Vagina (tissue), 2 donors: ENCODE data around the gene PDIA5. TPM values are rescaled to one million over a fixed set of nuclear protein-coding genes. Genes with fewer than 3 reads are reported as not detected.
A peak's percentile ranks its signal among the peaks of the same experiment; 100 is the strongest.

Experiments
- DNase-seq, 2 donors: peaks; one replicate each; pipeline ENCODE4 v3.0.0-alpha.2; 2017; ENCODE audit errors: extremely low spot score in 2 of 2
- H3K27ac ChIP-seq: fragments of 200-600 bp; sonication (generic); one replicate; pipeline ENCODE4 v1.5.1; 2019
- H3K27me3 ChIP-seq: fragments of 200-600 bp; sonication (generic); one replicate; pipeline ENCODE4 v1.5.1; 2019
- H3K36me3 ChIP-seq, 2 donors: fragments of 200-600 bp; sonication (generic); one replicate each; pipeline ENCODE4 v1.5.1; 2017 to 2019
- H3K4me1 ChIP-seq: fragments of 200-600 bp; sonication (generic); one replicate; pipeline ENCODE4 v1.5.1; 2019
- H3K4me3 ChIP-seq, 2 donors: fragments of 200-600 bp; sonication (generic); 1 replicate in 1 of 2; 2 replicates in 1 of 2; pipeline ENCODE4 v1.5.1; 2016 to 2019
- H3K9me3 ChIP-seq: fragments of 200-600 bp; sonication (generic); one replicate; pipeline ENCODE4 v1.5.1; 2019
- POLR2A ChIP-seq, 2 donors: fragments of 450-650 bp; IDR thresholded peaks; one replicate each; pipeline ENCODE4 v1.6.1; 2017; ENCODE audit warnings: antibody characterized with exemption in 2 of 2, mild to moderate bottlenecking in 2 of 2, moderate library complexity in 2 of 2
- POLR2AphosphoS5 ChIP-seq, 2 donors: sonication (generic); formaldehyde crosslinking; IDR thresholded peaks; one replicate each; pipeline ENCODE4 v1.9.0; 2017; ENCODE audit warnings: antibody characterized with exemption in 2 of 2, mild to moderate bottlenecking in 2 of 2, low read depth in 1 of 2; ENCODE audit not compliant: insufficient read depth in 1 of 2
- intact Hi-C: fragments of 100-400 bp; cut with DNase I; formaldehyde crosslinking; loops from one replicate; pipeline ENCODE4 v1.15.1; 2023
- total RNA-seq: library from RNA; depleted of rRNA; stranded (reverse); fragments of >200 nt; gene quantifications from one replicate; pipeline ENCODE4 v1.2.3, GENCODE V29; 2016
- TF ChIP-seq, protein P1 (sequence below), 3 experiments: fragments of 450-650 bp in 2 of 3; fragments of 200-600 bp in 1 of 3; sonication (generic) in 1 of 3; IDR thresholded peaks; one replicate each; pipeline ENCODE4 v1.5.1; 2017 to 2019; ENCODE audit warnings: antibody characterized with exemption in 3 of 3, mild to moderate bottlenecking in 2 of 3, moderate library complexity in 2 of 3

Gene PDIA5
- total RNA-seq, 1 donor from 2014 or later: 18.9 TPM

DNA sequence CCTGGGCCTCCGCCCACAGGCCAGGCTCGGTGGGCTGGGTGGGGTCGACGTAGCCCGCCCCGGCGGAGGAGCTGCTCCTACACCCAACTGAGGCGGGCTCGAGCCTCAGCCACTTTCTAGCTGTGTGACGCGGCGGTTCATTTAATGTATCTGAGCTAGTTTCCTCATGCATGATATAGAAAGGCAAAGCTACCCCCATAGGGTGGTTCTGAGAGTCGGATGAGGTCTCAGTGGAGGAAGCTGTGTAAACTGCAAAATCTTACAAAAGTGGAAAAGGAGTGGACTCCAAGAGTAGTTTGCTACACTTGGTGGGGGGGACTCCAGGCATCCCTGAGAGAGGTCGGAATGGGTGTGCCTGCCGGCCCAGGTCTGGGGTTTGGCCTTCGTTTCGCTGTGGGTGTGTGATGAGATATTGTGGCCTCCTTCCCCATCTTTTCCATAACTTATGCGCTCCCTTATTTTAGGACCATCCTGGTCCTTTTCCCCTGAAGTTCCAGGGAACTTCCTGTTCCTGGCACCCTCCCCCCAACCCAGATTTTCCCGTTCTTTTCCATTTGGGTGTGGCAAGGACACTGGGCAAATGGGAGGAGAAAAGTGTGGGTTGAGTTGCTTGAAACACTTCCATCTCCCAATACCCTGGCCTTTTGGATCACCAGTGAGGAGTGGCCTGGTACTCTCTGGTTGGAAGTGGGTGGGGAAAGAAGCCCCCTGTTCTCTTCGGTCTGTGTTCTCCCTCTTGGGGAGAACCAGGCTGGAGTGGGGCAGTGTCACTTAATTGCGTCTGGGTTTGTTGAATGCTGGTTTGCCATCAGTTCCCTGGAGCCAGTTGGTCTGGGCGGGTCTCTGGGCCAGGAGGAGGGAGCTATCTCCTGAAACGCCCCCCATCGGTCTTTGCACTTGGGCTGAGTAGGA is 1.1 kb downstream of the PDIA5 start:
- Histone ChIP-seq H3K4me1 (peaks cover 31% of the 10 kb centered on the region), H3K27ac (peak overlapping the region; percentile 60), H3K27me3 (no peaks in the 10 kb centered on the region), H3K4me3 (peak overlapping the region; percentile 68 to 92), H3K9me3 (no peaks in the 10 kb centered on the region), H3K36me3 (no peaks in the 10 kb centered on the region)
- intact Hi-C loops: no loop called here
- TF ChIP-seq, protein P1, sequence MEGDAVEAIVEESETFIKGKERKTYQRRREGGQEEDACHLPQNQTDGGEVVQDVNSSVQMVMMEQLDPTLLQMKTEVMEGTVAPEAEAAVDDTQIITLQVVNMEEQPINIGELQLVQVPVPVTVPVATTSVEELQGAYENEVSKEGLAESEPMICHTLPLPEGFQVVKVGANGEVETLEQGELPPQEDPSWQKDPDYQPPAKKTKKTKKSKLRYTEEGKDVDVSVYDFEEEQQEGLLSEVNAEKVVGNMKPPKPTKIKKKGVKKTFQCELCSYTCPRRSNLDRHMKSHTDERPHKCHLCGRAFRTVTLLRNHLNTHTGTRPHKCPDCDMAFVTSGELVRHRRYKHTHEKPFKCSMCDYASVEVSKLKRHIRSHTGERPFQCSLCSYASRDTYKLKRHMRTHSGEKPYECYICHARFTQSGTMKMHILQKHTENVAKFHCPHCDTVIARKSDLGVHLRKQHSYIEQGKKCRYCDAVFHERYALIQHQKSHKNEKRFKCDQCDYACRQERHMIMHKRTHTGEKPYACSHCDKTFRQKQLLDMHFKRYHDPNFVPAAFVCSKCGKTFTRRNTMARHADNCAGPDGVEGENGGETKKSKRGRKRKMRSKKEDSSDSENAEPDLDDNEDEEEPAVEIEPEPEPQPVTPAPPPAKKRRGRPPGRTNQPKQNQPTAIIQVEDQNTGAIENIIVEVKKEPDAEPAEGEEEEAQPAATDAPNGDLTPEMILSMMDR (IDR thresholded peaks at IDR 0.05): no peak
- TF ChIP-seq POLR2AphosphoS5 (IDR thresholded peaks at IDR 0.05; ENCODE audit: insufficient read depth in 1 of 2, low read depth in 1 of 2) (no peak), POLR2A (IDR thresholded peaks at IDR 0.05) (no peak)
- no peak for DNase-seq

DNA sequence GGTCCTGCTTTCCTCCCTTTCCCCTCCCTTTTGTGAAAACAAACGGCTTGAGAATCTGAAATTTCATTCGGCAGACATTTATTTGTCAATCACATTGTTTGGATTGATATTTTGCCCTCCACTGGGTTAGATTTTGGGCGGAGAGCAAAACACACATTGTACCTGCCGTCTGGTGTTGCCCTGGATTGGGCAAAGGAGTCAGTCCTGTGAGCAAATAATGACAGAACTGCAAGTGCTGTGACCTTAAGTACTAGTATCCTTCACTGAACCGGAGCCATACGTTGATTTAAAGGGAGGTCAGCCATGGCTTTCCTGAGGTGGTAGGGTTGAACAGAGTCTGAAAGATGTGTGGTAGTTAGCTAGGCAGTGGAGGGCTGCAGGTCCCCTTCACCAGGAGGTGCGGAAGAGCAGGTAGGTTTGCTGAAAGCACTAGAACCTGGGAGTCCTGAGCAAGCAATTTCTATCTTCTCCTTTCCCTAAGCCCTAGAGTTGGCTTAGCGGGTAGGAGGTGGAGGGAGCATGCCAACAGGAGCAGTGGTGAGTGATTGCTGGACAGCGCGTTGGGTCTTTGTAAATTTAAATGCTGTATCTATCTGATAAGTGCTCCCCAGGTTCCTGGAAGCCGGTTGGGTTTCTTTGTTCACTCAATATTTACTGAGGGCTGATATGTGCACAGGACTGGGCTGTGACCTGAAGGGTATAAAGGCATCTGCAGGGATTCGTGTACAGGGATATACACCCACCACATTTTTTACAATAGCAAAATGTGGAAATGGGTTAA is 2.0 kb downstream of the PDIA5 start:
- Histone ChIP-seq H3K36me3 (no peaks in the 10 kb centered on the region), H3K27ac (peak overlapping the region; percentile 25), H3K4me1 (peaks cover 31% of the 10 kb centered on the region), H3K27me3 (no peaks in the 10 kb centered on the region), H3K4me3 (peak overlapping the region; percentile 68 to 92), H3K9me3 (no peaks in the 10 kb centered on the region)
- no peak for DNase-seq
- intact Hi-C loops: no loop called here
- TF ChIP-seq POLR2AphosphoS5 (IDR thresholded peaks at IDR 0.05; ENCODE audit: insufficient read depth in 1 of 2, low read depth in 1 of 2) (no peak), POLR2A (IDR thresholded peaks at IDR 0.05) (no peak)
- TF ChIP-seq, protein P1 (IDR thresholded peaks at IDR 0.05): no peak

DNA sequence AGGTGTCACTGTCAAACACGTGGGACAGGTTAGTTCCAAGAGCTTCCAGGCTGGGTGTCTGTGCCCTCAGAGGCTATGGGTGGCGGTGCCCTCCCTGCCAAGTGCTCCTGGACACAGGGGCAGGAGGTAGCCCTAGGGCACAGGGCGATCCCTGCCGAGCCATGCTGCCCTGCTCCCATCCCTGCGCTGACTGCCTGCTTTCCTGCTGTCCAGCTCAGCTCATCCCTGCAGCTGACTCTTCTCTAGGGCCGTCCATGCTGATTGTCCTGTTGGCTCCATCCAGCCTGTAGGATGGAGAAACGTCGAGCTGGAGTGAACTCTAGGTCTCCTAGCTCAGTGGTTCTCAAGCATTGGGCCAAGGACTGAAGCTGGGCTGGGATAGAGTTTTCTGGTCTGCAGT is 3.7 kb downstream of the PDIA5 start:
- intact Hi-C loops: no loop called here
- Histone ChIP-seq H3K9me3 (no peaks in the 10 kb centered on the region), H3K27ac (no peak overlapping the region), H3K4me1 (peaks cover 31% of the 10 kb centered on the region), H3K27me3 (no peaks in the 10 kb centered on the region), H3K4me3 (no peak overlapping the region), H3K36me3 (no peaks in the 10 kb centered on the region)
- no peak for DNase-seq
- TF ChIP-seq, protein P1 (IDR thresholded peaks at IDR 0.05): no peak
- TF ChIP-seq POLR2A (IDR thresholded peaks at IDR 0.05): no peak
- TF ChIP-seq POLR2AphosphoS5 (IDR thresholded peaks at IDR 0.05; ENCODE audit: insufficient read depth in 1 of 2, low read depth in 1 of 2): no peak

DNA sequence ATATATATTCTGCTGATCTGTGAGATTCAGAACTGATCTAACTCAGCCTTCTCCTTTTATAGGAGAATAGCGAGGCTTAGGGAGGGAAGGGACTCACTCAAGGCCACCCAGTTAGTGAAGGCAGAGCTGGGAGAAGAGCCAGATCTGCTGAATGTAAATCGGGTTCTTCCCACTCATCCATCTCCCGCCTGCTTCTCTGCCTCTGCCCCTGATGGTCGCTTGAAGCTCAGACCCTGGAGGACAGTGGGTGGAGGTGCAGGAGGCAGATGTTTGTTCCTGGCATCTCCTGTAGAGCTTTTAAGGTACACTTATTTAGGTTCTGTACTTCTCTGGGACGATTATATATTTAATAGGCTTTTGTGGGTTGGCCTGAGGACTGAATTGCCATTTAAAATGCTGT is 4.3 kb downstream of the PDIA5 start:
- Histone ChIP-seq H3K4me1 (peaks cover 38% of the 10 kb centered on the region), H3K4me3 (no peak overlapping the region), H3K27me3 (no peaks in the 10 kb centered on the region), H3K36me3 (no peaks in the 10 kb centered on the region), H3K27ac (no peak overlapping the region), H3K9me3 (no peaks in the 10 kb centered on the region)
- no peak for DNase-seq
- intact Hi-C loops: no loop called here
- TF ChIP-seq POLR2A (IDR thresholded peaks at IDR 0.05) (no peak), POLR2AphosphoS5 (IDR thresholded peaks at IDR 0.05; ENCODE audit: insufficient read depth in 1 of 2, low read depth in 1 of 2) (no peak)
- TF ChIP-seq, protein P1 (IDR thresholded peaks at IDR 0.05): no peak
